ENCODE results near the gene NWD2. TPM values are rescaled to one million over a fixed set of nuclear protein-coding genes. Genes with fewer than 3 reads are reported as not detected.

Gene NWD2
- total RNA-seq, 1 experiment from 2014 or later, result under 0.01 TPM

DNA sequence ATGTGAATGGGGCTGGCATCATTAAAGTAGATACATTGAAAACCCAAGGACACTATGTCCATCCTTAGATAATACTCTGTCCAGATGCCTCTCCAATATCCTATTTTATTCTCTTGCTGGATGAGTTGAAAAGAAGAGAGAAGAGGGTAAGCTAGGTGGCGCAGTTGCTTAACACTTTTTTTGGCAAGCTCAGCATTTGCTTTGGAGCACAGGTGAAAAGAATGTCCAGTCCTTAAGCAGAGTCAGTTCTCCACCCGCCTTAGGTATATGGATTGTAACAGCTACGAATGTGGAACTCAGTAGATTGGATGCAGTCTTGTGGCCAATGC, 208.4 kb downstream of the NWD2 start:
- Histone ChIP-seq H3K4me2 (ENCODE audit: low read length) (peak overlapping the region; percentile 80), H3K9ac (ENCODE audit: low read length) (no peak overlapping the region), H3K4me1 (ENCODE audit: insufficient read depth, low read length) (peaks cover 25% of the 10 kb centered on the region; the same call in 1 of the 2 replicates), H3K9me3 (ENCODE audit: low read length) (no peaks in the 10 kb centered on the region), H3K27ac (ENCODE audit: low read length) (no peak overlapping the region), H3K79me2 (ENCODE audit: low read length) (peaks cover 37% of the 10 kb centered on the region), H3K27me3 (ENCODE audit: low read length) (0 out of 2 replicates have a peak, but pooled peaks cover 3% of the 10 kb centered on the region), H3K4me3 (ENCODE audit: low read length) (peak overlapping the region; percentile 70), H3K9me2 (replicated peaks; ENCODE audit: low read length) (no peaks in the 10 kb centered on the region), H4K20me1 (ENCODE audit: low read length) (no peaks in the 10 kb centered on the region), H2AFZ (ENCODE audit: low read length) (peak overlapping the region; percentile 98), H3F3A (ENCODE audit: low read length, unreplicated experiment) (no peaks in the 10 kb centered on the region), H3K36me3 (ENCODE audit: low read depth, low read length) (no peaks in the 10 kb centered on the region)
- ChIA-PET CTCF (interaction anchor here (1.0 to 2.0 kb wide), 3 partner anchors 18 to 114 kb away, joined by 5 to 33 read pairs (median 8); no protein-coding TSS in a partner anchor), POLR2A (ENCODE audit: unreplicated experiment) (interaction anchor here (0.6 kb wide), 1 partner anchor 19 kb away, joined by 4 read pairs; no protein-coding TSS in a partner anchor)
- BruUV-seq (replicated peaks), result no TSS peak
- TF ChIP-seq EZH2phosphoT487 (IDR thresholded peaks at IDR 0.05; ENCODE audit: borderline replicate concordance, low read length) (no peak), CTCF (conservative IDR thresholded peaks at IDR 0.05; ENCODE audit: low read depth, low read length) (peak; percentile 77), EZH2 (IDR thresholded peaks at IDR 0.05; ENCODE audit: low read length, unreplicated experiment) (no peak)
- ATAC-seq (peak; percentile 68), DNase-seq (peak; percentile 87)
- intact Hi-C loops (cut with micrococcal nuclease), result loop anchor here (1.0 kb wide), 3 partner anchors 75 to 349 kb away; no protein-coding TSS in a partner anchor

- POLR2A ChIA-PET (ENCODE audit: unreplicated experiment), result interaction anchor here (0.6 kb wide), 1 partner anchor 19 kb away, joined by 4 read pairs; no protein-coding TSS in a partner anchor
Measured at GRCh38 chr4:37453281-37453998, 208.9 kb downstream of the NWD2 start.

More at GRCh38 chr4:37453281-37453998, 208.9 kb downstream of the NWD2 start:
- H3F3A ChIP-seq (ENCODE audit: low read length, unreplicated experiment), result no peaks in the 10 kb centered on the region
- H4K20me1 ChIP-seq (ENCODE audit: low read length), result no peaks in the 10 kb centered on the region
- CTCF ChIA-PET, result interaction anchor here (0.6 to 2.0 kb wide), 6 partner anchors 10 to 113 kb away, joined by 3 to 33 read pairs (median 5); no protein-coding TSS in a partner anchor
- H3K4me2 ChIP-seq (ENCODE audit: low read length), result peak overlapping the region; percentile 80
- DNase-seq (peak; percentile 62), ATAC-seq (peak; percentile 87)
- H2AFZ ChIP-seq (ENCODE audit: low read length), result peak overlapping the region; percentile 98
- H3K79me2 ChIP-seq (ENCODE audit: low read length), result peaks cover 38% of the 10 kb centered on the region
- no peaks in the 10 kb centered on the region for H3K9me3 ChIP-seq (ENCODE audit: low read length)
- peak overlapping the region; percentile 58 for H3K9ac ChIP-seq (ENCODE audit: low read length)
- no peaks in the 10 kb centered on the region for H3K9me2 ChIP-seq (replicated peaks; ENCODE audit: low read length)
- peaks cover 23% of the 10 kb centered on the region; the same call in 1 of the 2 replicates for H3K4me1 ChIP-seq (ENCODE audit: insufficient read depth, low read length)
- BruUV-seq (replicated peaks), result no TSS peak
- H3K27ac ChIP-seq (ENCODE audit: low read length), result 0 out of 2 replicates have a peak overlapping the region, but pooled peaks have one; percentile 17
- TF ChIP-seq EZH2phosphoT487 (IDR thresholded peaks at IDR 0.05; ENCODE audit: borderline replicate concordance, low read length) (no peak), CTCF (conservative IDR thresholded peaks at IDR 0.05; ENCODE audit: low read depth, low read length) (peak; percentile 38; the same call in 1 of the 2 replicates), EZH2 (IDR thresholded peaks at IDR 0.05; ENCODE audit: low read length, unreplicated experiment) (no peak)
- H3K36me3 ChIP-seq (ENCODE audit: low read depth, low read length), result no peaks in the 10 kb centered on the region
- H3K27me3 ChIP-seq (ENCODE audit: low read length), result 0 out of 2 replicates have a peak, but pooled peaks cover 3% of the 10 kb centered on the region
- intact Hi-C loops (cut with micrococcal nuclease), result loop anchor here (1.0 kb wide), 3 partner anchors 75 to 349 kb away; no protein-coding TSS in a partner anchor
- H3K4me3 ChIP-seq (ENCODE audit: low read length), result peak overlapping the region; percentile 70
